ENCODE measurements around the gene KLHL22.
"Not testable (repeated sequence)": the region's sequence is repeated elsewhere in the genome, so short reads cannot be mapped to it uniquely, and the experiment has no call there.

Gene KLHL22

DNA sequence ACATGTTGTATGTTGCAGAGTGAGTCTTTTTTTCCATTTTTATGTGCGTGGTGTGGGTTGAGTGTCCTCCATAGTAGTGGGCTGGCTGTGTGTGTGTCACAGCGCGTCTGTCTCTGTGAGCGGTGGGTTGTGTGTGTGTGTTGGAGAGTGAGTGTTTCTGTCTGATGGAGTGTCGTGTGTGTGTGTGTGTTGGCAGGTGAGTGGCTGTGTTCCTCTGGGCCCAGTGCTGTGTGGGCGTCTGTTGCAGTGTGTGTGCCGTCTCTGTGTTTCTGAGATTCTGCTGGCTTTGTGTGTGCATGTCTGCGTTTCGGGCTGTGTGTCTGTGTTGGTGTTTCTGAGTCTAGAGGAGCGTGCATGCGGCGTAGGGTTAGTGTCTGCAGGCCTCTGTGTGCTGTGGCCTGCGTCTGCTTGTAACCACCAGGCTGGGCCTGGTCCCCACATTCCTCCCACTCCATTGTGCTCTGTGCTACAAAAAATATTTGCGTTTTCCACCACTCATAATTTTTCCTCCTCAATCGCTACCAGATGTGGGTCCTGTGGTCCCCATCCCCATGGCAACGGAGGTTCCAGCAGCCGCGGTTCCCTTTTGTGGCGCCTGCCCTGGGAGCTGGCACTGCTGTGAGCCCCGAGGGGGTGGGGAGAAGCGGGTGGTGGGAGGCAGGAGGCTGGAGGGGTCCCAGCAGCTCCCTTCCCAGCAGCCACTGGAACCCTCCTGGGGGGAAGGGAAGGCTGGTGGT, 73.2 kb downstream of the KLHL22 start:
- DNase-seq (ENCODE audit: low read depth in 2 of 2): no peak

DNA sequence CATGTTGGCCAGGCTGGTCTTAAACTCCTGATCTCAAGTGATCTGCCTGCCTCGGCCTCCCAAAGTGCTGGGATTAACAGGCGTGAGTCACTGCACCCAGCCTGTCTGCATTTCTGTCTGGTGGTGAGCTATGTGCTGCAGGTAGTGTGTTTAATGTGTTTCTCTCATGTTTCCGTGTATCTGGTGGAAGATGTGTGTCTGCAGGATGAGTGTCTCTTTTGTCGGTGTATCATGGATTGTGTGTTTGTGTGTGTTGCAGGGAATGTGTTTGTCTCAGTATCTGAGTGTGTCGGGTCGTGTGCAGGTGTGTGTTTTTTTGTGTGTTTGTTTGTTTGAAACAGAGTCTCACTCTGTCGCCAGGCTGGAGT, 74.1 kb downstream of the KLHL22 start:
- DNase-seq (ENCODE audit: low read depth in 2 of 2): no peak

- DNase-seq (ENCODE audit: low read depth in 2 of 2): no peak
These were observed 75.3 kb downstream of the KLHL22 start for GRCh38 chr22:20420157-20420842.

DNA sequence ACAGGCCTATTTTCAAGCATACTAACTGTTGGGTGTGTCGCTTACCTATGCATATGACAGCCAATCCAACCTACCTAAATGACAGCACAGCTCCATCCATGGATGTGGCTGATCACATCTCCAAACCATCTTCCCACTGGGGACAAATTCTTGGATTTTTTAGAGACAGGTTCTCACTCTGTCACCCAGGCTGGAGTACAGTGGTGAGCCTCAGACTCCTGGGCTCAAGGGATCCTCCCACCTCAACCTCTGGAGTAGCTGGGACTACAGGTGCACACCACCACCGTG, 76.0 kb downstream of the KLHL22 start:
- no peak for DNase-seq (ENCODE audit: low read depth in 2 of 2)

DNA sequence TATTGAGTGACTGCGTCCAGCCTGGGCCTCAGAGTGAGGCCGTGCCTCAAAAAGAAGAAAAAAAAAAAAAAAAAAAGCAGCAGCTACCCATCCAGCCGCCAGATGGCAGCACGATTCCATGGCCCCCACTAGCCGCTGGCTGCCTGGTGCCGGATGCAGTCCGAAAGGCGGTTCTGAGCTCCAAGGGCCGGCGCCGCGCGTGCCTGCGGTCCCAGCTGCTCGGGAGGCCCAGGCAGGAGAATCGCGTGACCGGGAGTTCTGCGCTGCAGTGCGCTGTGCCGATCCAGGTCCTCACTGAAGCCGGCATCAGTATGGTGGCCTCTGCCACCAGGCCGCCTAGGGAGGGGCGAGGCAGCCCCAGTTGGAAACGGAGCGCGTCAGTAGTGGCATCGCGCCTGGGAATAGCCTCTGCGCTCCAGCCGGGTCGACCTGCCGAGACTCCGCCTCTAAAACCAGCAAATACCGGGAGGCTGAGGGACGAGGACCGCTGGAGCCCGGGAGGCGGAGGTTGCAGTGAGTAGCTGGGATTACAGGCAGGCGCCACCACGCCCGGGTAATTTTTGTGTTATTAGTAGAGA, 77.3 kb downstream of the KLHL22 start:
- peak; percentile 36 to 56 for DNase-seq (ENCODE audit: low read depth in 2 of 2)

DNA sequence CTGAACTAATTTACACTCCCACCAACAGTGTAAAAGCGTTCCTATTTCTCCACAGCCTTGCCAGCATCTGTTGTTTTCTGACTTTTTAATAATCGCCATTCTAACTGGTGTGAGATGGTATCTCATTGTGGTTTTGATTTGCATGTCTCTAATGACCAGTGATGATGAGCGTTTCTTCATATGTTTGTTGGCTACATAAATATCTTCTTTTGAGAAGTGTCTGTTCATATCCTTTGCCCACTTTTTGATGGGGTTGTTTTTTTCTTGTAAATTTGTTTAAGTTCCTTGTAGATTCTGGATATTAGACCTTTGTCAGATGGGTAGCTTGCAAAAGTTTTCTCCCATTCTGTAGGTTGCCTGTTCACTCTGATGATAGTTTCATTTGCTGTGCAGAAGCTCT, 79.9 kb downstream of the KLHL22 start:
- DNase-seq (ENCODE audit: low read depth in 2 of 2): not testable (repeated sequence)

DNA sequence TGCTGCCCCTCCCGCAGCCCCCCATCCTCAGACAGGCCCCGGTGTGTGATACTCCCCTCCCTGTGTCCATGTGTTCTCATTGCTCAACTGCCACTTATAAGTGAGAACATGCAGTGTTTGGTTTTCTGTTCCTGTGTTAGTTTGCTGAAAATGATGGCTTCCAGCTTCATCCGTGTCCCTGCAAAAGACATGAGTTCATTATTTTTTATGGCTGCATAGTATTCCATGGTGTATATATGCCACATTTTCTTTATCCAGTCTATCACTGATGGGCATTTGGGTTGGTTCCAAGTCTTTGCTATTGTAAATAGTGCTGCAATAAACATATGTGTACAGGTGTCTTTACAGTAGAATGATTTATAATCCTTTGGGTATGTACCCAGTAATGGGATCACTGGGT, 80.4 kb downstream of the KLHL22 start:
- DNase-seq (ENCODE audit: low read depth in 2 of 2): not testable (repeated sequence)

DNA sequence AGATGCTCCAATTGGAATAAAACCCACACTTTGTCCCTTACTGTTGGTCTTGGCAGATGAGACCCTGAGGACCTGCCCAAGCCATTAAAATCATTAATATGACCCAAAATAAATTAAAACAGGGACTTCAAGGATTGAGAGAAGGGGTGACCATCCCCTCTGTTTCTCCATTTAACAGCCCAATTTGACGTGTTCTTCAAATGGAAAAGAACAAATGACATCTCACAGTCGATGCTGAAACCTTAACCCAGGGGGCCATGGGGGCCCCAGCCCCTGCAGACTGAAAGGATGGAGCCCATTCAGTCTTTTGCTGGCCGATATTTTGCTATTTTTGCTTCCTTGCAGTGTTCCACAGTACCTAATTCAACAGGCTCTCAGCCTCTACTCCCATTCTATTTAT, 81.1 kb downstream of the KLHL22 start:
- DNase-seq (ENCODE audit: low read depth in 2 of 2): no peak

GRCh38 chr22:20414059-20414440, 81.5 kb downstream of the KLHL22 start:
- no peak for DNase-seq (ENCODE audit: low read depth in 2 of 2)

- DNase-seq (ENCODE audit: low read depth in 2 of 2): no peak
These were observed 82.2 kb downstream of the KLHL22 start for GRCh38 chr22:20413217-20414058.

GRCh38 chr22:20412474-20413216, 83.0 kb downstream of the KLHL22 start:
- DNase-seq (ENCODE audit: low read depth in 2 of 2): no peak

GRCh38 chr22:20409385-20409784, 86.2 kb downstream of the KLHL22 start:
- not testable (repeated sequence) for DNase-seq (ENCODE audit: low read depth in 2 of 2)

DNA sequence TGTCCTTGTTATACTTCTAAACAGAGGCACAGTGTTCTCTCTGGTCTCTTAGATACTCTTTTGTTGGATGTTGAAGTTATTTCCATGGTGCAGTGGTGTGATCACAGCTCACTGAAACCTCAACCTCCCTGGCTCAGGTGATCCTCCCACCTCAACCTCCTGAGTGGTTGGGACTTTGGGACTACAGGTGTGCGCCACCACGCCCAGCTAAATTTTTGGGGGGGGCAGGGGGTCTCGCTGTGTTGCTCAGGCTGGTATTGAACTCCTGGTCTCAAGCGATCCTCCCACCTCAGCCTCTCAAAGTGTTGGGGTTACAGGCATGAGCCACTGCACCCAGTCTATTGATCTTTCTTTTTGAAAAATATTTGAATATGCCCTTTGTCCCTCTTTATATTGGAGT, 86.7 kb downstream of the KLHL22 start:
- no peak for DNase-seq (ENCODE audit: low read depth in 2 of 2)

DNA sequence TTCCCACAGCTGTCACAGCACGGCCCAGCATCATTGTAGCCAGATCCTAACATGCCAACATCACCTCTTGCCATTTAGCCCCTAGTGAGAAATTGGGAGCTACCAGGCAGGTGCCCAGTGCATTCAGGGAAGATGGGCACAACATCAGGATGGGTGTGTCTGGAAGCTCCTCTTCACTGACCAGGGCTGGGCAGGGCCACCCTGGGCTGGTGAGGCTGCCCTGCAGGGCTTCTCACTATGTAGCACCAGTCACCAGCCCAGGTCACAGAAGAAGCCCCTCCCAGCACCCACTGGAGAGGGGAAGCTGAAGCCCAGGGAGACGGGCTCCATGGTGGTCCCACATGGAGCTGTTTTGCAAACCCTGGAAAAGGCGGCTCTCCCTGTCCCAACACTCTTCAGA, 87.8 kb downstream of the KLHL22 start:
- no peak for DNase-seq (ENCODE audit: low read depth in 2 of 2)

- DNase-seq (ENCODE audit: low read depth in 2 of 2): no peak
These were observed 88.7 kb downstream of the KLHL22 start for GRCh38 chr22:20406686-20407408.

DNA sequence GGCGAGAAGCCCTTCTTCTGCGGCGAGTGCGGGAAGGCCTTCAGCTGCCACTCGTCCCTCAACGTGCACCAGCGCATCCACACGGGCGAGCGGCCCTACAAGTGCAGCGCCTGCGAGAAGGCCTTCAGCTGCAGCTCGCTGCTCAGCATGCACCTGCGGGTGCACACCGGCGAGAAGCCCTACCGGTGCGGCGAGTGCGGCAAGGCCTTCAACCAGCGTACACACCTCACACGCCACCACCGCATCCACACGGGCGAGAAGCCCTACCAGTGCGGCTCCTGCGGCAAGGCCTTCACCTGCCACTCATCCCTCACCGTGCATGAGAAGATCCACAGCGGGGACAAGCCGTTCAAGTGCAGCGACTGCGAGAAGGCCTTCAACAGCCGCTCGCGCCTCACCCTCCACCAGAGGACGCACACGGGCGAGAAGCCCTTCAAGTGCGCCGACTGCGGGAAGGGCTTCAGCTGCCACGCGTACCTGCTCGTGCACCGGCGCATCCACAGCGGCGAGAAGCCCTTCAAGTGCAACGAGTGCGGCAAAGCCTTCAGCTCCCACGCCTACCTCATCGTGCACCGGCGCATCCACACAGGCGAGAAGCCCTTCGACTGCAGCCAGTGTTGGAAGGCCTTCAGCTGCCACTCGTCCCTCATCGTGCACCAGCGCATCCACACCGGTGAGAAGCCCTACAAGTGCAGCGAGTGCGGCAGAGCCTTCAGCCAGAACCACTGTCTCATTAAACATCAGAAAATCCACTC, 89.5 kb downstream of the KLHL22 start:
- no peak for DNase-seq (ENCODE audit: low read depth in 2 of 2)

DNA sequence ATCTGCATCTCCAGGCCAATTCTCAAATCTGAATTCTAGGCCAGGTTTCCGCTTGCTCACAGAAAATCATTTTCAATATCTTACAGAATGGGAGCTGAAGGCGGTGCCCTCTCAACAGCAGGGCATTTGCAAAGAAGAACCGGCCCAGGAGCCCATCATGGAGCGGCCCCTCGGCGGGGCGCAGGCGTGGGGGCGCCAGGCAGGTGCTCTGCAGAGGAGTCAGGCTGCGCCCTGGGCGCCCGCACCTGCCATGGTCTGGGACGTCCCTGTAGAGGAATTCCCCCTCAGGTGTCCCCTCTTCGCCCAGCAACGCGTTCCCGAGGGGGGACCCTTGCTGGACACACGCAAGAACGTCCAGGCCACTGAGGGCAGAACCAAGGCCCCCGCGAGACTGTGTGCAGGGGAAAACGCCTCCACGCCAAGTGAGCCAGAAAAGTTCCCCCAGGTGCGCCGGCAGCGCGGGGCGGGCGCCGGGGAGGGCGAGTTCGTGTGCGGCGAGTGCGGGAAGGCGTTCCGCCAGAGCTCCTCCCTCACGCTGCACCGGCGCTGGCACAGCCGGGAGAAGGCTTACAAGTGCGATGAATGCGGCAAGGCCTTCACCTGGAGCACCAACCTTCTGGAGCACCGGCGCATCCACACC, 90.2 kb downstream of the KLHL22 start:
- DNase-seq (ENCODE audit: low read depth in 2 of 2): no peak

DNA sequence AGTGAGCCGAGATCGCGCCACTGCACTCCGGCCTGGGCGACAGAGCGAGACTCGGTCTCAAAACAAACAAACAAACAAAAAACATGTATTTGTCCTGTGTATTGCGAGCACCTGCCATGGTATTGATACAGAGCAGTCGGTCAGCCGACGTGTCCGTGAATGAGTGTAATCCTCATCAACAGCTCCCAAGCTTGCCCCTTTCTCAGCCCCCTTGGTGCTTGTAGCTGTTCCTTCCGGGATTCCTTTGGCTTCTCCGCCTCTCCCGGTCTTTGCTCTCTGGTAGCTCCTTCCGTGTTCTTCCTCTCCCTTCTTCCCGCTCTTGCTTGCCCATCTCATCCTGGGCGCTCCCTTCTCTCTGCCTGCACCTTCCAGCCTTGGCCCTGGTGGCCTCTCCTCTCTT, 90.7 kb downstream of the KLHL22 start:
- DNase-seq (ENCODE audit: low read depth in 2 of 2): no peak

DNA sequence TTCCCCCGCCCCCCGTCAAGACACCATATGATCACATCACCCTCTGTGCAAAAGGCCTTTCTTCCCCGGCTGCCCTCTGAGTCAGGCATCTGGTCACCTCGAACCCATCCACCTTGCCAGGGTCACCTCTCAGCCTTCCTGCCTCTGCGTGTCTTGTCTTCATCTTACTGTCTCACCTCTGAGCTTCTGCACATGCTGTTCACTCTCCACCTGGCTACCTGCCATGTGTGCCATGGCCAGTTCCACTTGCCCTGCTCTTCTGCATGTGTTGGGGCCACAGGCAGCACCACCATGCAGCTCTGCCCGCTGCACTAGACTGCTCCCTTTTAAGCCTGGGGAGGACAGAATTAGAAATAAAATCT, 91.8 kb downstream of the KLHL22 start:
- no peak for DNase-seq (ENCODE audit: low read depth in 2 of 2)

Data from stimulated activated CD8-positive, alpha-beta memory T cell treated with anti-CD3 and anti-CD28 coated beads, Interleukin-7, amount 100 ng/mL, for 4 hours (primary cell).